Activated CD4-positive, alpha-beta T cell treated with anti-CD3 and anti-CD28 coated beads, Interleukin-2, amount 10 ng/mL, durations not matched to agents 7 days and 5 days (primary cell): ENCODE measurements around the gene ZDHHC8. TPM values are rescaled to one million over a fixed set of nuclear protein-coding genes. Genes with fewer than 3 reads are reported as not detected.
A peak's percentile ranks its signal among the peaks of the same experiment; 100 is the strongest.

Experiments used
- CTCF ChIA-PET: fragments of 350-600 bp; sonication (Branson Sonifier 250); formaldehyde crosslinking; loops from one replicate; lab custom pipeline; 2021; ENCODE audit warnings: antibody characterized with exemption; lab: Charles Lee
- POLR2A ChIA-PET: fragments of 350-600 bp; sonication (Branson Sonifier 250); formaldehyde crosslinking; loops from one replicate; lab custom pipeline; 2021; ENCODE audit warnings: antibody characterized with exemption; lab: Charles Lee
- DNase-seq: peaks from one replicate; pipeline ENCODE4 v3.0.0-alpha.2; 2020
- H3K27ac Mint-ChIP-seq: one replicate; pipeline ENCODE4 v1.8.0; 2021; ENCODE audit warnings: mild to moderate bottlenecking, moderate library complexity, mixed read lengths
- H3K27me3 Mint-ChIP-seq: one replicate; pipeline ENCODE4 v1.8.0; 2021; ENCODE audit warnings: mixed read lengths
- H3K36me3 Mint-ChIP-seq: one replicate; pipeline ENCODE4 v1.8.0; 2021; ENCODE audit warnings: low read depth, mixed read lengths
- H3K4me1 Mint-ChIP-seq: one replicate; pipeline ENCODE4 v1.8.0; 2021; ENCODE audit warnings: mixed read lengths
- H3K4me3 Mint-ChIP-seq: one replicate; pipeline ENCODE4 v1.8.0; 2021; ENCODE audit warnings: mild to moderate bottlenecking, moderate library complexity, mixed read lengths
- H3K9me3 Mint-ChIP-seq: one replicate; pipeline ENCODE4 v1.8.0; 2021; ENCODE audit warnings: mixed read lengths
- total RNA-seq, 2 experiments: library from RNA; stranded (reverse); gene quantifications; one replicate each; pipeline ENCODE4 v1.2.3, GENCODE V29; 2021

ZDHHC8 gene
- total RNA-seq, 2 experiments from 2014 or later: 57.9 to 58.9 TPM

GRCh38 chr22:20123366-20124082 is 8.1 kb upstream of the ZDHHC8 start:
- Mint-ChIP-seq H3K27me3 (no peaks in the 10 kb centered on the region), H3K4me3 (no peak overlapping the region), H3K27ac (no peak overlapping the region), H3K9me3 (no peaks in the 10 kb centered on the region), H3K4me1 (peaks cover 29% of the 10 kb centered on the region), H3K36me3 (peaks cover 37% of the 10 kb centered on the region)
- DNase-seq: no peak
- ChIA-PET POLR2A (no interaction called here), CTCF (interaction anchor here (0.5 to 0.8 kb wide), 2 partner anchors 73 to 153 kb away, joined by 3 to 4 read pairs; no protein-coding TSS in a partner anchor)

GRCh38 chr22:20124083-20124787 is 7.4 kb upstream of the ZDHHC8 start:
- no peaks in the 10 kb centered on the region for H3K9me3 Mint-ChIP-seq
- no peak overlapping the region for H3K27ac Mint-ChIP-seq
- H3K27me3 Mint-ChIP-seq: no peaks in the 10 kb centered on the region
- H3K36me3 Mint-ChIP-seq: peaks cover 32% of the 10 kb centered on the region
- H3K4me3 Mint-ChIP-seq: no peak overlapping the region
- CTCF ChIA-PET: interaction anchor here (0.5 to 0.8 kb wide), 2 partner anchors 73 to 154 kb away, joined by 3 to 4 read pairs; no protein-coding TSS in a partner anchor
- peaks cover 25% of the 10 kb centered on the region for H3K4me1 Mint-ChIP-seq
- POLR2A ChIA-PET: no interaction called here
- no peak for DNase-seq

DNA sequence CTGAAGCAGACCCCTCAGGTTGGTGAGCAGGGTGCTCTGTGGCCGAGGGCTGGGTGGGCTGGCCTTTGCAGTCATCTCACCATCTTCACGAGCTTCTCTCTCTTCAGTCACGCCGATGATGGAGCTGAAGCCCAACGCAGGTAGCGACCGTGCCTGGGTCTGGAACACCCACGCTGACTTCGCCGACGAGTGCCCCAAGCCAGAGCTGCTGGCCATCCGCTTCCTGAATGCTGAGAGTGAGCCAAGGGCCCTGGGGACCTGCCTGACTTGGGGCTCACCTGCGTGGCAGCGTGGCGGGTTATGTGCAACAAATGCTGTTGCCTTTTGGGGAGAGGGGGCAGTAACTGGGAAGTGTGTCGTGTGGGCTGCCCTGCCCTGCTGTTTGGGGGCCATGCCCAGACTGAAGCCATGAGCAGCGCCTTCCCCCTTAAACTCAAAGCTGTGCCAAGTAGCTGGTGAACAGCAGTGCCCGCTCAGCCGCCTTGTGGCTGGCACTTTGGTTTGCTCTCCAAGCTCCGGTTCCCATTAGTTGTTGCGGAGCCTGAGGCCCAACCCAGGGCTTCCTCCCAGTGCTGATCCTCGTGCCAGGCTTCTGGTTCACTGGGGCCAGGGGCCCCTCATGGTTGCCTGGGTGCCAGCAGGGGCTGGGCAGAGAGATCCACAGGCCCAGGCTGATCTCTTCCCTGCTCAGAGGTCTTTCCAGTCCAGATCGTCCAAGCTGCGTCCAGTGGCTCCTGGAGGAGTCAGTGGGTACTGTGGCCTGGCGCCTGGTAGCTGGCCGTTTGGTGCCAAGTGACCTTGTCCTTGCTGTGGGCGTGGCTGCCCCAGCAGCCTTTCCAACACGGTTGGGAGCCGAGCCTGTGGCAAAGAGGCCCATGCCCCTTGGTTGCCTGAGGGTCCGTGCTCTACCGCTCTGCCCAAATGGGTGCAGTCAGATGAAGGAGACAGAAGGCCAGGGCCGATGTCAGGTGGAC is 6.1 kb upstream of the ZDHHC8 start:
- Mint-ChIP-seq H3K4me3 (no peak overlapping the region), H3K4me1 (peaks cover 19% of the 10 kb centered on the region), H3K27ac (no peak overlapping the region), H3K27me3 (no peaks in the 10 kb centered on the region), H3K36me3 (peaks cover 21% of the 10 kb centered on the region), H3K9me3 (no peaks in the 10 kb centered on the region)
- no peak for DNase-seq
- CTCF ChIA-PET: no interaction called here
- POLR2A ChIA-PET: no interaction called here

GRCh38 chr22:20126284-20127029 is 5.1 kb upstream of the ZDHHC8 start:
- ChIA-PET POLR2A (no interaction called here), CTCF (interaction anchor here (1.0 kb wide), 1 partner anchor 173 kb away, joined by 3 read pairs; no protein-coding TSS in a partner anchor)
- Mint-ChIP-seq H3K27me3 (no peaks in the 10 kb centered on the region), H3K9me3 (no peaks in the 10 kb centered on the region), H3K4me3 (no peak overlapping the region), H3K4me1 (peaks cover 18% of the 10 kb centered on the region), H3K27ac (no peak overlapping the region), H3K36me3 (peaks cover 18% of the 10 kb centered on the region)
- DNase-seq: no peak

DNA sequence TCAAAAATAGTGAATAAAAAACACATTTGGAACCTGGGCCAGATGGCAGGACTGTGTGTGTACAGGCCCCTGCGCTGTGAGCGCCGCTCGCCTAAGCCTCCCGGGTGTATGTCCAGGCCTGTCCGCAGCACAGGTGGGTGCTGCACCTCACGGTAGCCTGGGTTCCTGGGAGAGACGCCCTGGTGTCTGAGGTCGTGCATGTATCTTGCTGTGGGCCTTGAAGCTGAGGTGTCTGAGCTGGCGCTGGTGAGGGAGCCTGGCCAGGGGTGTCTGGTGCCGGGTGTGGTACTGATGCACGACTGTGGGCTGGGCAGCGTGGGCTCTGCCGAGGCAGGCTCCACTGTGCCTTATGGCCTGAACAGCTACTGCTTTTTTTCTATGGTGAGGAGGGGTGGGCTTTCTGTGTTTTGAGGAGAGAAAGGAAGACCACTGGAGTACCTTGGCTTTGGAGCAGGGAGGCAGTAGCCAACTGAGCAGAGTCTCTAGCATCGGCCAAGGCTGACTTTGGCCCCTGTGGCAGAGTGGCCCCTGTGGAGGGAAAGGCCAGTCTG is 4.2 kb upstream of the ZDHHC8 start:
- H3K4me3 Mint-ChIP-seq: no peak overlapping the region
- H3K27me3 Mint-ChIP-seq: no peaks in the 10 kb centered on the region
- peaks cover 10% of the 10 kb centered on the region for H3K4me1 Mint-ChIP-seq
- H3K36me3 Mint-ChIP-seq: peaks cover 11% of the 10 kb centered on the region
- POLR2A ChIA-PET: no interaction called here
- CTCF ChIA-PET: interaction anchor here (1.0 to 1.6 kb wide), 2 partner anchors 30 to 174 kb away, joined by 3 read pairs; no protein-coding TSS in a partner anchor
- no peak for DNase-seq
- H3K9me3 Mint-ChIP-seq: no peaks in the 10 kb centered on the region
- H3K27ac Mint-ChIP-seq: no peak overlapping the region

- Mint-ChIP-seq H3K27me3 (no peaks in the 10 kb centered on the region), H3K27ac (peak overlapping the region; percentile 10), H3K4me1 (peaks cover 12% of the 10 kb centered on the region), H3K4me3 (no peak overlapping the region), H3K36me3 (peaks cover 10% of the 10 kb centered on the region), H3K9me3 (no peaks in the 10 kb centered on the region)
- ChIA-PET CTCF (interaction anchor here (1.6 to 1.7 kb wide), 2 partner anchors 8 to 29 kb away, joined by 3 to 8 read pairs; no protein-coding TSS in a partner anchor), POLR2A (no interaction called here)
- no peak for DNase-seq
Measured at GRCh38 chr22:20127869-20128618, 3.6 kb upstream of the ZDHHC8 start.

- Mint-ChIP-seq H3K27ac (peak overlapping the region; percentile 10), H3K9me3 (no peaks in the 10 kb centered on the region), H3K4me3 (no peak overlapping the region), H3K27me3 (no peaks in the 10 kb centered on the region), H3K4me1 (peaks cover 16% of the 10 kb centered on the region), H3K36me3 (peaks cover 10% of the 10 kb centered on the region)
- ChIA-PET CTCF (interaction anchor here (1.2 to 1.7 kb wide), 4 partner anchors 9 to 43 kb away, joined by 3 to 8 read pairs (median 4); no protein-coding TSS in a partner anchor), POLR2A (no interaction called here)
- no peak for DNase-seq
Measured at GRCh38 chr22:20128619-20128901, 3.0 kb upstream of the ZDHHC8 start.

GRCh38 chr22:20128902-20129746 is 2.5 kb upstream of the ZDHHC8 start:
- Mint-ChIP-seq H3K27ac (no peak overlapping the region), H3K36me3 (peaks cover 7% of the 10 kb centered on the region), H3K27me3 (no peaks in the 10 kb centered on the region), H3K4me3 (no peak overlapping the region), H3K4me1 (peaks cover 18% of the 10 kb centered on the region), H3K9me3 (no peaks in the 10 kb centered on the region)
- CTCF ChIA-PET: interaction anchor here (1.2 to 1.7 kb wide), 6 partner anchors 9 to 163 kb away, joined by 3 to 8 read pairs (median 4); no protein-coding TSS in a partner anchor
- DNase-seq: peak; percentile 63
- POLR2A ChIA-PET: no interaction called here

DNA sequence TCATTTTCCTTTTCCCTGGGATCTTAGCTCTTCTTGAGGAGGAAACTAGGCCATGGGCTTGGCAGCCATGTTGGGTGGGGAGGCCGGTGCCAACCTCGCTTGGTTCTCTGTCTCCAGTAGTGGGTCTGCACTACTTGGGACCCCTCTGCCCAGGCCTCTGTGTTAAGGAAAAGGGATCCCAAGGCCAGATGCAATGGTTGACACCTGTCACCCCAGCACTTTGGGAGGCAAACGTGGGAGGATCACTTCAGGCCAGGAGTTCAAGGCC is 1.9 kb upstream of the ZDHHC8 start:
- Mint-ChIP-seq H3K27ac (no peak overlapping the region), H3K27me3 (no peaks in the 10 kb centered on the region), H3K9me3 (no peaks in the 10 kb centered on the region), H3K36me3 (peaks cover 7% of the 10 kb centered on the region), H3K4me1 (peaks cover 18% of the 10 kb centered on the region), H3K4me3 (no peak overlapping the region)
- CTCF ChIA-PET: interaction anchor here (1.2 to 1.7 kb wide), 5 partner anchors 10 to 164 kb away, joined by 3 to 8 read pairs (median 4); no protein-coding TSS in a partner anchor
- POLR2A ChIA-PET: no interaction called here
- no peak for DNase-seq

- Mint-ChIP-seq H3K4me1 (peaks cover 18% of the 10 kb centered on the region), H3K9me3 (no peaks in the 10 kb centered on the region), H3K27ac (no peak overlapping the region), H3K27me3 (no peaks in the 10 kb centered on the region), H3K36me3 (peaks cover 7% of the 10 kb centered on the region), H3K4me3 (peak overlapping the region; percentile 69)
- CTCF ChIA-PET: interaction anchor here (0.6 to 1.6 kb wide), 4 partner anchors 22 to 109 kb away, joined by 3 to 4 read pairs (median 3); no protein-coding TSS in a partner anchor
- POLR2A ChIA-PET: no interaction called here
- peak; percentile 33 for DNase-seq
Measured at GRCh38 chr22:20130319-20130718, 1.3 kb upstream of the ZDHHC8 start.
